HG03571 (cell line): ENCODE data around the gene TTC33.
A peak's percentile ranks its signal among the peaks of the same experiment; 100 is the strongest.

Experiments used
- ATAC-seq: cut with Tn5 transposase; IDR thresholded peaks from one replicate; pipeline ENCODE4 v1.9.1; 2021; ENCODE audit not compliant: unreplicated experiment

The TTC33 gene

DNA sequence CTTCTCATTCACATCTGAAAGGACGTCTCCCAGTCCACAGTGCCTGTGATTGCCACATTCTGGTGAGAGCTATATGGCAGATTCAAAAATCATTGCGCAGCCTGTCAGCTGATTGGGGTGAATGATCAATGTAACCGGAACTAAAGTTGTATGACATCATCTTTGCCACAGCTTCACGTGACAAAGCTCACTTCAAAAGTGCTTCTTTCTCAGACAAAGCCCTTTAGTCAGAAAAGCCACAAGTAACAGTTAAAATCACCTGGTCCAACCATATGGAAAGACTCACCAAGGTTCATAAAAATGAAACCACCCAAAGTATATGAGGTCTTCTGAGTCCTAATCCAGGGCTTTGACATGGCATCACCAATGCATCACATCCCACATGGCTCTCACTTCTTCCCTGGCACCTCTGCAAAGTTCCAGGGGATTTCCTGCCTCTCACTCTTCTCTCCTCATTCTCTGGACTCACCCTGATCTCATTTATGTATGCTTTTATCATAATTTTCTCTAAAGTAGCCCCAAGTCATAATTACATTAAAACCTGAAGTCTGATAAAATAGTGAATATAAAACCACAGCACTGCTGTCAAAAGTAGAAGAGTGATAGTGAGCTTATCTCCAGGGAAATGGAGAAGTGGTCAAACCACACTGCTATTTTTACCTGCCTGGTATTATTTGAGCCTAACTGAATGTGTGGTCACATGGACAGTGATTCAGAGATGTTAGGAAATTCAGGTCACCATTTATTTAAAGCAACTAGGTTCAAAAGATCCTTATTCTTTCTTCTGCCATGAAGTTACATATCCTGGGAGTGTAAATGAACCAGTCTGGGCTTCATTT, 269.1 kb downstream of the TTC33 start:
- peak; percentile 41 for ATAC-seq

DNA sequence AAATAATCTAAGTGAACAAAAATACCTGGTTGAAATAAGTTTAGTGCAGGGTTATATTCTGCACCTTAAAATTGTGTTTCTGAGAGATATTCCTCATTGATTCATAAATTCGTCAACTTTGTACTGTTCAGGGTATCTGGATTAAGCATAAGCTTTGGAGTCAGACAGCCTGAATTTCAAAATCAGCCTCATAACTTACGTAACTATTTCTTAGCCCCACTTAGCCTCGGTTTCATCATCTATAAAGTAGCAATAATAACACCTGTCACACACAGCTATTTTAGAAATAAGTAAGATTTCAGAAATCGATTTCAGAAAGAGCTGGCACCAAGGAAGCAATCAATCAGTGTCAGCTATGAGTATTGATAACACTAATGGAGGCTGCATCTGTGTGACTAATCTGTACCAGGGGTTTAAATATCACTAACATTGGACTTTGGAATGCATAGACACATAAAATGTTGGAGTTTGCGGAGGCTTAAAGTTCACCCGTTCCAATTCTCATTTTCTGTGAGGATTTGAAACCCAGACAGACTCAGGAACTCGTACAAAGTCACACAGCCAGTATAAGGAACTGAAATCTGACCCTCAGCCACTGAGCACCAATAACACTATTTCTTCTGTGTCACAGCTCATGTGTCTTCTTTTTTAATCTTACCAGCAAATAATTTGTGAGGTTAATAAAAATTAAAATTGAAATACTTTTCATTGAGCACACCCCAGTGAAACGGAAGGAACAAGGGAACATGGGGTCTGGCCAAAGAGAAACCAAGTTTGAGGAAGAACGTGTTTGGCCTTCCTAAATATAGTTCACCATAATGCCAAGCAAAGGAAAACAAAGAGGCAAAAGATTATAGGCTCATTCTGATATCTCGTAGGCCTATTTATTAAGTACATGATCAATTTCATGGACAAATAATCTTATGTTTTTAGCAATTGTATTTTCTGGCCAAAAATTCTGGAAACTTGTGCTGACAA, 270.5 kb downstream of the TTC33 start:
- ATAC-seq, result peak; percentile 43

DNA sequence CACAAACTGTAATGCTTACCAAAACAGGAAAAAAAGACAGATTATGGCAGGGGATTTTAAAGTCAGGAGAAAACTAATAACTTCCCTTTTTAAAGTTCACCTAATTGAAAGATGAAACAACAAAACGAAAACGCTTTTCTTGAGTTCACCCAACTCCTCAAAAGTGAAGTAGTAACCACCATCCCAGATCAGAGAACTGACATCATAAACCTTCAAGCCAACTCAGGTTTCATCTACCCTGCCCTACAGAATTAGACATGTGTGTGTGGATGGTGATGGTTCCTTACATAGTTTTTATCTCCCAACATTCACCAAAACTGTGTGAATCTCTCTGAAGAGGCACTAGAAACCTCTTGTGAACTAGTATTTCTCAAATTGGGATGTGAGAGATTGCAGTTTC, 271.3 kb downstream of the TTC33 start:
- ATAC-seq, result peak; percentile 49

DNA sequence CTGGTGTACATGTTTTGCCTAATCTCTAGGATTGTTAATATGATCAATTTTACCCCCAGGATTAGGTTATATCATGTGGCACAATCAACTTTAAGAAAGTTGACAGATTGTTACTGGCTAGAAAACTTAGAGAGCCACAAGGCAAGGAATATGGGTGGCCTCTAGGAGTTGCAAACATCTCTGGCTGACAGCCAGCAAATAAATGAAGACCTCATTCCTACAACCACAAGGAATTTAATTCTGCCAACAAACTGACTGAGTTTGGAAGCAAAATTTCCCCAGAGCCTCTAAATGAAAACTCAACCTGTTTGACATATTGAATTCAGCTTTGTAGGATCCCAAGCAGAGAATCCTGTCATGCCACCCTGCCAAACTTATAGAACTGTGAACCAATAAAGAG, 272.4 kb downstream of the TTC33 start:
- ATAC-seq, result no peak

DNA sequence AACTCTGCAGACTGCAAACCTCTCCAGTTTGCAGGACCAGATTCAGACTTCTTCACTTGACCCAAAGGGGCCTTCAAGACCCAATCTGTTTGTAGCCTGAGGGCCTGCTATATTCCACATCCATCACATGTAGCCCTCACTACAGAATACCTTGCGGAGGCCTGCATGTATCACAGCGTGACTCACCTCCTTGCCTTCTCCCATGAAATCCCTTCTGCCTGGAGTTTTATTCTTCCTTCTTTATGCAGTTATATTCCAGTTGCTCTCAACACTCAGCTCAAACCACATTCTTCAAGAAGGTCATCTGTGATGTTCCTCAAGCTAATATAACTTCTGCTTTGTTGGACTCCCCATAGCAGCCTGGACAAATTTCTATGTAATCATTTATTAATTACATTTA, 274.5 kb downstream of the TTC33 start:
- ATAC-seq, result no peak

DNA sequence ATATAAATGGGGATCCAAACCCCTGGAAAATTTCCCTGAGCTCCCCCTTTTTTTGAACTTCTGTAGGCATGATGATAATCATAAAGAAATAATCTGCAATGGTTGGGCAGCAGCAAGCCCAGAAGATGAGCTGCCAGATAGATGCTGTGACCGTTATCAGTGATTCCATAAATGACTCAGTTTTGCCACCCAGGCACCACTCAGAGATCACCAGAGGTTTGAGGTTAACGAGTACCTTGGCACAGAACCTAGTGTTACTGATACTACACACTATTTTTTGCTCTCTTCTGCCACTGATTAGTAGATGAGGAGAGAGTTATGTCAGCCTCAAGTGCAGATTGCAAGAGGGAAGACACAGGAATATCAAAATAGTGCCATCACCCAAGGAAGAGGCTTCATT, 275.4 kb downstream of the TTC33 start:
- peak; percentile 43 for ATAC-seq

DNA sequence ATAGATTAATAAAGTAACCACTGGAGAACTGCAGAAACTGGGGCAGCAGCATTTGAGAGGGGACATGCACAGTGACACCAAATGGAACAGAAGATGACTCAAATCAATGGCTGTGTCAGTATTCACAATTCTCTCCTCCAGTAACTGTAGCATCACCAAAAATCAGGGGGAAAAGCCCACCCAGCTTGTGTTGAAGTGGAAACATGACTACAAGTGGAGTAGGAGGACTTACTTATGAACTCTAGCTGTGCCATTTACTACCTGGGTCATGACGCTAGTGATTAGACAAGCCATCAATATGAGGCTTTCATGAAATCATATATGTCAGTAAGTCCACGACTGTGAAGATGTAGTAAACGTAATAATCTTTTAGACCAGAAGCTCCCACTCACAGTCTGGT, 275.8 kb downstream of the TTC33 start:
- ATAC-seq, result no peak

DNA sequence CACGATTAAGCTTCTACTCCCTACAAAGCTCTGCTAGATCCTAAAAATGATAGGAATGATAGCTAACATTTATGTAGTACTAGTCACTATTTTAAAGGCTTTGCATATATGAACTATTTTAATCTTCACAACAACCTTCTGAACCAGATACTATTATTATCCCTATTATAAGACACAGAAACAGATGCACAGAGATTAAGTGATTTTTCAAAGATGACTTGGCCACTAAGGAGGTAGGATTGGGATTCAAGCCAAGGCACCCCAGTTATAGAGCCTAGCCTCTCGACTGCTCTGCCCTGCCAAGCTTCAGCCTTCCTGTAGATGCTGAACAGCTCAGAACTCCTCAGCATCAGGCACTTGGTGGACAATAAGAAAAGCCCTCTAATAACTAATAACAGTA, 277.0 kb downstream of the TTC33 start:
- ATAC-seq, result no peak

DNA sequence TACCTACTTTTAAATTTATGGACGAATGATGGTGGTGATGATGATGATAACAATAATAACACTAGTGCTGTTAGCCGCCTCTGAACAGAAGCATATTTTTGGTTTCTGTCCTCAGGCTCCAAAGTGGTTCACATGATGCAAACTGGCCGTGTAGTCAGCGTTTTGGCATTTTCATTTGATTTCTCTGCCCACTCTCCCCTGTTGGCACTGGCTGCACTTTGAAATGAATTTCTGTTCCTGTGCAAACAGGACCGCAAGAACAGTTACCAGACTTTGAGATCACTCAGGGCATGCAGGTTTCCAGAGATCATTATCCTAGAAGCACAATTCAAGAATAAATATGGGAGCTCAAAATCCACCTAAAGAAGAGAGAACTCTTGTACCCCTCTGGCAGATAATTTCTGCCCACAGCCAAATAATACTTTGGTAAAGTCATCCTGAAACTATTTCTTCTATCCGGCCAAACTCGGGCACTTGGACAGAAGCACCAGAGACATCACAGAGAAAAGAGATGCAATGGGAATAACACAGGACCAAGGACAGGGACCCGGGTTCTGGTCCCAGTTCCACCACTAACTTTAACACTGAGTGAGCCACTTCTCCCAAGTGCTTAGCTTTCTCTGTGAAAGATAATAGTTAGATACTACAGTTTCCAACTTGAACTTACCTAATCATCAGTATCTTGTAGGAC, 277.8 kb downstream of the TTC33 start:
- ATAC-seq, result no peak

DNA sequence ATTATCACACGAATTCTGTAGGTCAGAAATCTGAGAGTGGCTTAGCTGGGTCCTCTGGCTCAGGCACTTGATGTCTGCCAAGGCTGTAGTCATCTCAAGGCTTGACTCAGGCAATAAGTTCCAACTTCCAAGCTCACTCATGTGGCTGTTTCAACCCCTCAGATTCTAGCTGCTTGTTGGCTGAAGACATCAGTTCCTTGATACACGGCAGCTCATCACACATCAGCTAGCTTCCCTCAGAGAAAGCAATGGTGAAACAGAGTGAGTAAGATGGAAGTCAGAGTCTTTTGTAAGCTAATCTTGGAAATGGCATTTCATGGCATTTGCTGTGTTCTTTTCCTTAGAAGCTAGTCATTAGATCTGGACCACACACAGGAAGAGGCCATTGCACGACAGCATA, 280.2 kb downstream of the TTC33 start:
- no peak for ATAC-seq

DNA sequence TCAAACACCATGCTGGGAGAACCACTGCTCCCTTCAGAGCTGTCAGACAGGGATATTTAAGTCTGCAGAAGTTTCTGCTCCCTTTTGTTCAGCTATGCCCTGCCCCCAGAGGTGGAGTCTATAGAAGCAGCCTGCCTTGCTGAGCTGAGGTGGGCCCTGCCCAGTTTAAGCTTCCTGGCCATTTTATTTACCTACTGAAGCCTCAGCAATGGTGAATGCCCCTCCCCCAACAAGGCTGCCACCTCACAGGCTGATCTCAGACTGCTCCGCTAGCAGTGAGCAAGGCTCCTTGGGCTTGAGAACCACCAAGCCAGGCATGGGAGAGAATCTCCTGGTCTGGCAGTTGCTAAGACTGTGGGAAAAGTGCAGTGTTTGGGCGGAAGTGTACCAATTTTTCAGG, 281.5 kb downstream of the TTC33 start:
- no peak for ATAC-seq

DNA sequence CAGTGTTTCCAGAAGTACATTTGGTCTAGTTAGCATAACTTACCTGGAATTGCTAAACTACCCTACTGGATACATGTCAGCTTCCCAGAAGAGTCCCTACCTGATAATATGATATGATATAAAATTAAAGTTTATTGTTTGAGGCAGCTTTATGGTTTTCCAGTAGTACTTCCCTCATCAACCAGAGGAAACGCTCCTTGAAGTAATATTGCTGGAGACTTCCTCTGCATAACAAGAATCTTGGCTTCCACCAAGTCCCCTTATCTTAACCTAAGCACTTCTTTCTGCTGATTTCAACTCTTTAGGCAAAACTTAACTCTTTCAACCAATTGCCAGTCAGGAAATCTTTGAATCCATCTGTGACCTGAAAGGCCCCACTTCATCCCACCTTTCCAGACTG, 290.3 kb downstream of the TTC33 start:
- no peak for ATAC-seq

DNA sequence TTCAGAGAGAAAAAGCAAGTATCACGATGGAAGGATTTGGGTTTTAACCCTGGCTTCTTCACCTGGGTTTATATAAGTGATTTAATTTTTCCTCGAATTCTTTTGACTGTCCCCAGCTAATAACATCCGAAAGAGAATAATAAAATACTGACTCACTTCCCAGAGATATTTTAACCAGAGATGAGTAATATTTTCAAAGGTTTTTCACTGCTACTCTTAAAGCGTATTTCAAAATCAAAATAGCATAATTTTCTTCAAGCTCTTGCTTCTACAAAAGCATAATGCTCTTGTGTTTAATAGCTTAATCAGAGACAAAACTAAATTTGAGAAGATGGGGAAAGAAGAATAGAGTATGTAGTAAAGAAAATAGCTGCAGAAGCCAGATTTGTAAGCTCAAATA, 291.2 kb downstream of the TTC33 start:
- no peak for ATAC-seq
